ENCODE measurements around the gene IFNAR1. TPM values are rescaled to one million over a fixed set of nuclear protein-coding genes. Genes with fewer than 3 reads are reported as not detected.

Gene IFNAR1
- total and polyA plus RNA-seq, 2 experiments from 2014 or later, result 14.0 to 18.7 TPM

- peaks cover 35% of the 10 kb centered on the region for H3K36me3 Mint-ChIP-seq (ENCODE audit: low read depth)
- no peak for DNase-seq (ENCODE audit: low spot score)
- no peaks in the 10 kb centered on the region for H3K27me3 ChIP-seq (ENCODE audit: insufficient read depth)
- no peaks in the 10 kb centered on the region for H3K4me1 Mint-ChIP-seq
- H4K20me1 ChIP-seq (replicated peaks; ENCODE audit: insufficient read depth), result peaks cover 3% of the 10 kb centered on the region
- TF ChIP-seq EZH2phosphoT487 (IDR thresholded peaks at IDR 0.05; ENCODE audit: unreplicated experiment) (no peak), STAT1 (IDR thresholded peaks at IDR 0.05; ENCODE audit: unreplicated experiment) (no peak), ZNF331 (CRISPR knock-in tag; IDR thresholded peaks at IDR 0.05; ENCODE audit: low read depth) (no peak), CREB1 (CRISPR knock-in tag; IDR thresholded peaks at IDR 0.05; ENCODE audit: low read depth) (no peak), JUNB (IDR thresholded peaks at IDR 0.05; ENCODE audit: unreplicated experiment) (no peak), EZH2 (IDR thresholded peaks at IDR 0.05; ENCODE audit: low read depth, unreplicated experiment) (no peak), ZNF462 (CRISPR knock-in tag; IDR thresholded peaks at IDR 0.05) (no peak), CTCF (conservative IDR thresholded peaks at IDR 0.05; ENCODE audit: low read depth in 2 of 2) (no peak), ETS1 (IDR thresholded peaks at IDR 0.05) (no peak), REST (IDR thresholded peaks at IDR 0.05; ENCODE audit: unreplicated experiment) (no peak), POLR2AphosphoS5 (IDR thresholded peaks at IDR 0.05; ENCODE audit: low read depth) (no peak), NANOG (IDR thresholded peaks at IDR 0.05; ENCODE audit: borderline replicate concordance) (no peak), ZNF114 (CRISPR knock-in tag; IDR thresholded peaks at IDR 0.05) (no peak)
- no peaks in the 10 kb centered on the region for H3F3A ChIP-seq (replicated peaks; ENCODE audit: low read depth)
- H3K4me2 ChIP-seq, result no peak overlapping the region
- H3K36me3 ChIP-seq (ENCODE audit: insufficient read depth), result no peaks in the 10 kb centered on the region
- peaks cover 7% of the 10 kb centered on the region; the same call in 1 of the 2 replicates for H3K9me2 ChIP-seq (ENCODE audit: insufficient read depth)
- no peak overlapping the region for H3K27ac ChIP-seq (ENCODE audit: low read depth)
- H3K79me2 ChIP-seq (replicated peaks; ENCODE audit: insufficient read depth), result peaks cover 54% of the 10 kb centered on the region
- no peaks in the 10 kb centered on the region for H3K4me1 ChIP-seq (ENCODE audit: insufficient read depth)
- H3K27me3 Mint-ChIP-seq (ENCODE audit: insufficient read depth, low read depth, poor library complexity), result peaks cover 1% of the 10 kb centered on the region
- no peak overlapping the region for H3K4me3 Mint-ChIP-seq
- no peak overlapping the region for H3K4me3 ChIP-seq
- no peak overlapping the region for H2AFZ ChIP-seq
- no peak for ATAC-seq
- H3K27ac Mint-ChIP-seq, result no peak overlapping the region
- H3K9me3 Mint-ChIP-seq, result peaks cover 10% of the 10 kb centered on the region; the same call in 2 of the 3 replicates
These were observed 3.1 kb downstream of the IFNAR1 start for GRCh38 chr21:33327792-33328433.
